Measurements from ENCODE around the gene ATP2C2.

Gene ATP2C2

DNA sequence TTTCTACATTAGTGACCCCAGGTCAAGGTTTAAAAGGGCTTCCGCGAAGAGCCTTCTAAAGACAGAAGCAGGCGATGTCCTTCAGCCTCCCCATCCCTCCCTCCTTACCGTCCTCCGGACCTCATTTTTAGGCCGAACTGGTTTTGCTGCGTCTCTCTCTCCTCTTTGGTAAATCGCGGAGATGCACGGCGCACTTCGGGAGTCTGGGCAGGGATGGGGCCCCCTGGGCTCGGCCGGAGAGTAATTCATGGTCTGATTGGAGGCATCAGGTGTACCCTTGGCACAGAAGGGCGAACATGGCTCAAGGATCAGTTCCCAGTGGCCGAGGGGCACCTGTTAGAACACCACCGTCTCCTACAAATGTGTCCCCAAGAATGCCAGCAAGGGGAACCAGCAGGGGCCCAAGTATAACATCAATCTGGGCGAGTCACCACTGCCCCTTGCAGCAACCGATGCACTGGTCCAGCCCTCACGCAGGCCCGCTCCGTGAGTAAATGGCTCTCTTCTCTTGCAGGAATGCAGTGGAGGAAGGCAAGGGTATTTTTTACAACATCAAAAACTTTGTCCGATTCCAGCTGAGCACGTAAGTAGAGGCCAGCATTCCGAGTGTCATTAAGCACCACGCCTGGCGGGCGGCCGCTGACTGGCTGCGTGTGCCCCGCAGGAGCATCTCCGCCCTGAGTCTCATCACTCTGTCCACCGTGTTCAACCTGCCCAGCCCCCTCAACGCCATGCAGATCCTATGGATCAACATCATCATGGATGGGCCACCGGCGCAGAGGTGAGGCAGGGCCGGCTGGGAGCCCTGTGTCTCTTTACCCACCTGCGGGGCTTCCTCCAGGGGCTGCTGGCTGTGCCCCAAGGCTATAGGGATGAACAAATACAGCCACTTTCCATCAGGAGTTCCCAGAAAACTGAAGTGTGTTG, 90.5 kb downstream of the ATP2C2 start:
- DNase-seq: no peak

DNA sequence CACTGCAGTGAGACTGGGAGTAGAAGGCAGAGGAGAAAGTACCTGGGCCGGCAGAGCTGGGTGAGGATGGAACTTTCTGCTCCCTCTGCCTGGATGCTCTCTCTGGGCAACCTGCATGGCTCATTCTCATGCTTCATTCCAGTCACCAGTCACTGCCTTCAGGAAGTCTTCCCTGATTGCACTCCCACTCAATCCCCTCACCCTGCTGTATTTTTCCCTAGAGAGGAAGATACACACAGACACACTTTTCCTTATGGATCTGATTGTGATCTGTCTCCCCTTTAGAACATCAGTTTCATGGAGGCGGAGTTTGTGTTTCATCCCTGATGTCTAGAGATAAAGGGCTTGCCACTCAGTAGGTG, 91.2 kb downstream of the ATP2C2 start:
- DNase-seq: no peak

DNA sequence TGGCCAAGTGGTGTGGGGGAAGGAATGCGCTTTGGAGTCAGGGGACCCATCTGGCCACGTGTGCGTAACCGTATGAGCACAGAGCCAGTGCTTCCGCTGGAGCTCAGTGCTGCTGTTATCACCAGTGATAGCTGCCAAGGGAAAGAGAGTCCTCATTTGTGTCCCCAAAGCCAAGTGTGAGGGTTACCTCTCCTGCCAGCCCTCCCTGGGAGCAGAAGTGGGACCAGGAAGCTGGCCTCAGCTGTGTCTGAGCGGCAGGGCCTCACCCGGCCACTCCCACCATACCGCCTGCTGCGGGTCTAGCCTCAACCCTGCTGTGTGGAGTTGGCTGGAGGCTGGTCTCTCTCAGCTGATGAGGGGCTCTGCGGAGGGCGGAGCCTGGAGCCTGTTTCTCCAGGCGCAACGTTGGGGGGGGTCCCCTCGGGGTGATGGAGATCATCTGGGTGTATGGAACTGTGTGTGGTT, 91.6 kb downstream of the ATP2C2 start:
- DNase-seq: no peak

DNA sequence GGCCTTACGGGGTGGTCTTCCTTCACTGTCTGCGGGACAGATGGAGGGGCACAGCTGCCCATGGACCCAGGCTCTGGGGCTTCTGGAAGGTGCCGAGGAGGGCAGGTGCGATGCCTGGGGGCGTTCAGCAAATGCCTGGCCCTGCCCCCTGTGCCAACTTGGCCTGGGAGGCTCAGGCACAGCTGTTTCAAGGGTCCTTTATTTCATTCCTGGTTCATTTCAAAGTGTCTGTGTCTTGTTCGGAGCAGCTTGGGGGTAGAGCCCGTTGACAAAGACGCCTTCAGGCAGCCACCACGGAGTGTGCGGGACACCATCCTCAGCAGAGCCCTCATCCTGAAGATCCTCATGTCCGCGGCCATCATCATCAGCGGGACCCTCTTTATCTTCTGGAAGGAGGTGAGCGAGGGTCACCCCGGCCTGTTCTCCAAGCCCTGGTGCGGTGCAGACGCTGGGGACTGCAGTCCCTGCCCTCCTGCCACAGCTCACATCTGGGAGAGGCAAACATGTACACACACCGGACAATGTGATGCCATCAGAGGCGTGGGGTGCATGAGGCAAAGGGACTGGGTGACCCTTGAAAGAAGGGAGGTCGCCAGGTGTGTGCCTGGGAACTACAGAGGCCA, 92.2 kb downstream of the ATP2C2 start:
- no peak for DNase-seq

DNA sequence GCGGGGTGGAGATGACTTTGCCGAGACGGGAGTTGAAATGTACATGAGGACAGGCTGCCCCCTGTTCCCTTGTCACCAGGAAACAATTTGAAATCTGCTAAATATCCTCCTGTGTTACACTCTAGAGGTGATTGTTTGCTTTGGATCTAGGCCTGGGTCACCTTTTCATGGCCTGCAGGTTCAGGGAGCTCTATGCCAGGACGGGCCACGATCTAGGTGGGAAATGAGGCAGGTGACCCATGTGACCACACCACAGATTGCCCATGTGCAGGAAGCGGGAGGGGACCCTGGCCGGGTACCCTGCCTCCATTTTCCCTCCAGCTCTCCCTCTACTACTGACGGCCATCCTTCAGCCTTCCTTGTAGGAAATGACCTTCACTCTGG, 92.7 kb downstream of the ATP2C2 start:
- no peak for DNase-seq

DNA sequence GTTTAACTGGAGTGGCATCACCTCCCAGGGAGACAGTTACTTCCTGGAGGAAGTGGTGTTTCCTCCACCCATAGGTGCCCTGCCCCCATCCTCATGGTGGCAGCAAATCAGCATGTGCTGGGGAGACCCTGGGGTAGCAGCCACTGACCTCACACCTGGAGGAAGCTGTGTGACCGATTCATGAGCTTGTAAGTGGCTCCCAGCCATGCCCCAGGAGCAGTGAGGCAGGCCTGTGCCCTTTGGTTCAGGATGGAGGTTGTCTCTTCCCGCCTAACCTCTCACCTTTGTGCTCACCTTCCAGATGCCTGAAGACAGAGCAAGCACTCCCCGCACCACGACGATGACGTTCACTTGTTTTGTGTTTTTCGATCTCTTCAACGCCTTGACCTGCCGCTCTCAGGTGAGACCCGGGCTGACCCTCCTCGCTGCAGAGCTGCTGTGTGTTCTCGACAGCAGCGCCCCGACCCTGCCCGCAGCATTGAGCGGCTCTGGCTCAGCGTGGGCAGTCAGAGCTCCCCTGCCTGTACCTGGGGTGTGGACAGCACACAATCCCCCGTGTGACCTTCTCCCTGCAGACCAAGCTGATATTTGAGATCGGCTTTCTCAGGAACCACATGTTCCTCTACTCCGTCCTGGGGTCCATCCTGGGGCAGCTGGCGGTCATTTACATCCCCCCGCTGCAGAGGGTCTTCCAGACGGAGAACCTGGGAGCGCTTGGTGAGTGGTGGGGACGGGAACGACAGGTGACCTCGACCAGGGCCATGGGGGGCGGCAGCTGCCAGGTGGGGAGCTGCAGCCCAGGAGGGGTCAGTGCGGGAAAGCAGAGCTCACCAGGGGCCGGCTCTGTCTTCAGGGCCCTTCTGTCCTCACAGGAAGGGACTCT, 93.3 kb downstream of the ATP2C2 start:
- no peak for DNase-seq

DNA sequence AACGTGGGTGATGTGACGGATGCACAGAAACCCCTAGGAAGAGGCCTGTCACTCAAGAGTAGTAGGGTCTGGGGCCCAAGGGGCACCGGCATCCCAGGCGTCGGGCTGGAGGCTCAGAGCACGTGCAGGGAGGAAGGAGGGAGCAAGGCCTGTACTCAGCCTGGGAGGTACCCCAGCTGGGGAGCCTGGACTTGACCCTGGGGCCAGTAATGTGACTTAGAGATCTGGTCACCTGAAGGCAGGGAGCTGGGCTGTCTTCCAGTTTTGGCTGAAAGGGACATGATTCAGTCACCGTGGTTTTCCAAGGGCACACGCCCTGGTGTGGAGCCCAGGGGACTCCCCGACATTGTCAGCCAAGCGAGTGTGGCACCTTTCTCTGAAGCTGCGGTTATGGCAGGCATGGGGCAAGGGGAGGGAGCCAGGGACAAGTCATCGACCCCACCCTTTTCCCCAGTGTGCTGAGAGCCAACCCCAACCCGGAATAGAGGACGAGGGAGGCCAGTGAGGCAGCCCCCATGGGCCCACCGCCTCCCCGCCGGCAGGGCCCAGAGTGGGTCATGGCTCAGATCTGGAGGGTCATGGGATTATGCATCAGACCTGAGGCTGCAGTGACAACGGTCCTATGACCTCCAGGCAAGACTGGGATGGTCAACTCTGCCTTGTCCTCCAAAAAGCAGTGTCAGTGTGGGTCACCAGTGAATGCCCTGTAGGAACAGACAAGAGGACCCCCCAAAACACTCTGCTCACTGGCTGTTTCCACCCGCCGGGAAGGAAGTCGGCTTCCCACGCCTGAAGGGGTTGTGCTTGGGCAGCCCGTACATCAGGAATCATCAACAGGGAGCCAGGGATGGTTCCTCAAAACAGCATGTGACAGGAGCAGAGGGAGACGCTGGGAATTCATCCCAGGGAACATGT, 94.2 kb downstream of the ATP2C2 start:
- no peak for DNase-seq

DNA sequence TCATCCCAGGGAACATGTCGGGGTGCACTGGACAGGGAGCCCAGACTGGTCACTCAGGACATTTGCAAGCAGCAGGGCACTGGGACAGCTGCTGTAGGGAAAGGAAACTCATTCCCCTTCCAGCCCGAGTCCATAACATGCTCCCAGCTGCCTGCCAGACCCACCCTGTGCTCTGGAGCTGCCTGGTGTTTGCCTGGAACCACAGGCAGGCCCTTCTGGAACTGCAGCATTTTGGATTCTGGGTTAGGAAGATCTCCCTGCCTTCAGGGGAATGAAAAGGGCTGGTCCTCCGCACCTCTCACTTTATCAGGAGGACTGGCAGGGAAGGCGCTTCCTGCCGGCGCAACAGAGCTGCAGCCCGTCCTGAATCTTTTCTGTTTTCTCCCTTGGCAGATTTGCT, 94.9 kb downstream of the ATP2C2 start:
- DNase-seq: no peak

DNA sequence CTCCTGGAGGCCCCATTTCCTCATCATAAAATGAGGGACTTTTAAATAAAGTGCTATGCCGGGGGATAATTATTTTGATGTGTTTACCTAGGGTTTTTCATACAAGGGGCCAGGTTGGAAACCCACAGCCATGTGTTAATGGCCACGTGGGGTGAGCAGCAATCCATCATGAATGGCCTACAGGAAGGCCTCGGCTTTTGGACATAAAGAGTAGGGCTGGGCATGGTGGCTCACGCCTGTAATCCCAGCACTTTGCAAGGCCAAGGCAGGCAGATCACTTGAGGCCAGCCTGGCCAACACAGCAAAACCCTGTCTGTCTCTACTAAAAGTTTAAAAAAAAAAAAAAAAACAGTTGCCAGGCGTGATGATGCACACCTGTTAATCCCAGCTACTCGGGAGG, 95.8 kb downstream of the ATP2C2 start:
- no peak for DNase-seq

DNA sequence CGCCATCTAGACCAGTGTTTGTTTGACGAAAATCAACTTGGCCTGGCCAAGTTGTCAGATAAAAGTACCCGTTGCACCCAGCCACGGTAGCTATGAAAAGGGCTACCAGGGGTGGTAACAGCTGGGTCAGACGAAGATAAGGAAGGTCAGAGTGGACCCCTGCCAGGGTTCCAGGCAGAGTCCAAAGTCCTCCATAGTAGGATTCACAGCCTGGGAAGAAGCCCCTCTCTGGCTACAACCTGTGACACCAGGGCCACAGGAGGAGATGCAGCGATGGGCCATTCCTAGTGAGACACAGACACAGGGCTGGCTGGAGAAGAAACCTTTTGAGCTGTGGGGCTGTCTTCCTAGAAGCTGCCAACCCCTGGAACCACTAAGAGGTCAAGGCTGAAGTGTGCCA, 96.8 kb downstream of the ATP2C2 start:
- DNase-seq: no peak

DNA sequence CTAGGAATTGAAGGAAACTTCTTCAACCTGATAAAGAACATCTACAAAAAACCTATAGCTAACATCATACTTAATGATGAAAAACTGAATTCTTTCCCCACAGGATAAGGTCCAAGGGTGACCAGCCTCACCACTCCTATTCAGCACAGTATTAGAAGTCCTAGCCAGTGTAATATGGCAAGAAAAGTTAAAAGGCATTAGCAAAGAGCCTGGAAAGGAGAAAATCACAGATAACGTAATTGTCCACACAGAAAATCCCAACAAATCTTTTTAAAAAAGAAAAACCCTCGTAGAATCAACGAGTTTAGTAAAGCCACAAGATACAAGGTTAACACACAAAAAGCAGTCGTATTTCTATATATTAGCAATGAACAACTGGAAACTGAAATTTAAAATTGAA, 98.4 kb downstream of the ATP2C2 start:
- no peak for DNase-seq

DNA sequence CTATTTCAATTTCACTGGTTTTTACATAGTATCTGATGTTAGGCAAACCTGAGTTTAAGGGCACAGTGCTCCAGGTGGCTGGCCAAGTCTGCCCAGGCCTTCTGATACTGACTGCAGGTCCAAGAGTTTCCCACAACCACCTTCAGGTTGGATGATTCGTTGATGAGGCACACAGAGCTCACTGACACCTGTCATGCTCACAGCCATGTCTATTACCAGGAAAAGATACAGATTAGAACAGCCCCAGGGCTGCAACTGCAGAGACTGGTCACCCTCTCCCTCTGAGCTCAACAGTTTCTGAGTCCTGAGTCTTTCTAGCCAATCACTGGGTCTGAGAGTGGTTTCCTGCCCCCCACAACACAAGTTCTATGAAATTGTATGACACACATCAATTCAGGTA, 98.9 kb downstream of the ATP2C2 start:
- no peak for DNase-seq

DNA sequence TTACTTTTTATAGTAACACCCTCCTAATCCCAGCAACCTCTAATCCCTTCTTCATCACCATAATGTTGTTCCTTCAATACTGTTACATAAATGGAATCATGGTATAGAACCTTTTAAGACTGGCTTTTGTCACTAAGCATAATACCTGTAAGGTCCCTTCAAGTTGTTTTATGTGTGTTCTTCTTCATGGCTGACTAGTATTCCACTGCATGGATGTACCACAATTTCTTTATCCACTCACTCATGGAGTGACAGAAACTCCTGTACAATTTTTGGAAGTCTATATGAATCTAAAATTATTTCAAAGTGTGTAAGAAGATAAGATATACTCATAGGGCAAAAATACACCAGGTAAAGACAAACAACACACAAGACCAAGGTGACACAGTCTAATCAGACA, 99.4 kb downstream of the ATP2C2 start:
- no peak for DNase-seq

DNA sequence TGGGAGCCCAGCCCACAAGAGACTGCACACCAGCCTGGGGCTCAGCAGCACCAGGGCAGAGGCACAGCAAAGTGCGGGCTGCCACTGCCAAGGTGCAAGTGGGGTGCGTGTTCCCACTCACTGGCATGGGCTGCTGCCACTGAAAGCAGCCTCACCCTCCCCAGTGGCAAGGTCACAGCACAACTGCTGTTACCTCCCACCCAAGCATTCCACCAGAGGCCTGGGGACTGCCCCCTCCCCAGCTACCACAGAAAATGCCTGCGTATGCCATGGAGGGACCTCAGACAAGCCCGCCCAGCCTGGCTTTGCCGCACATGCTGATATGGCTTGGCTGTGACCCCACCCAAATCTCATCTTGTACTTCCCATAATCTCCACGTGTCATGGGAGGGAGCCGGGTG, 103.0 kb downstream of the ATP2C2 start:
- DNase-seq: no peak

DNA sequence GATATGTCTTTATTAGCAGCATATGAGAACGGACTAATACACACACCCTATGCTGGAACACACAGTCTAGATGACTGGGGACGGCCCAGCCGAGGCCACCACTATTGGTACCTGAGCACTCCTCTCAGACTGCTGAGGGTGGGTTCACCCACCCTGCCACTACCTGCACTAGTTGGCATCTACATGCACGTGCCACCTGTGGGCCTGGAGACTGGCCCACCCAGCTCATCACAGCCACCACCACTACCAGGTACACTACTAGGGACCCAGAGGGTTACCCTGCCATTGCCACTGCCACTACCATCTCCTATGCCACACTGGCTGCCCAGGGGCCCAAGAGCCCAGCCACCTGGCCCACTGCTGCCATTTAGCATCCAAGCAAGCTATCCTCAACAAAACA, 103.6 kb downstream of the ATP2C2 start:
- no peak for DNase-seq

DNA sequence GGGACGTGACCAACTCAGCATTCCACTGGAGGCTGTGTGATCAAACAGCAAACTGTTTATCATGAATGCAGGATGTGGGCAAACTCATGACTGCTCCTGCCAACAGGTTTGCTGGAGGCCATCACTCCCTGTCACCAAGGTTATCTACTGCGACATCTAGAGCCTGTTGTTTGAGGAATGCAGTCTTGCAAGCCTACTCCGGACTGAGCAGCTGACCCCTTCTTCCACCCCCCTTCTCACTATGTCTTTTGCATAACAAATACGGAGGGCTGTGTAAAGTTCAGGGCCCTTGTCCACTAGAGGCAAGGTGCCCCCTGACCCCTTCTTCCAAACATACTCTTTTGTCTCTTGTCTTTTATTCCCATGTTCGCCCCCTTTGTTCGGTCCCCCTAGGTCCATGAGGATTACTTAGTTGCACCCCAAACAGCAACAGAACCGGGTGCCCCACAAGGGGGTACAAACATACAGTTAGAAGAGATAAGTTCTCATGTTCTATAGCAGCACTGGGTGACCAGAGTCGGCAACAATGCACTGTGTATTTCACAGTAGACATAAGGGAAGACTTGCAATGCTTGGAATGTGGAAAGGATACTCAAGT, 107.4 kb downstream of the ATP2C2 start:
- no peak for DNase-seq

DNA sequence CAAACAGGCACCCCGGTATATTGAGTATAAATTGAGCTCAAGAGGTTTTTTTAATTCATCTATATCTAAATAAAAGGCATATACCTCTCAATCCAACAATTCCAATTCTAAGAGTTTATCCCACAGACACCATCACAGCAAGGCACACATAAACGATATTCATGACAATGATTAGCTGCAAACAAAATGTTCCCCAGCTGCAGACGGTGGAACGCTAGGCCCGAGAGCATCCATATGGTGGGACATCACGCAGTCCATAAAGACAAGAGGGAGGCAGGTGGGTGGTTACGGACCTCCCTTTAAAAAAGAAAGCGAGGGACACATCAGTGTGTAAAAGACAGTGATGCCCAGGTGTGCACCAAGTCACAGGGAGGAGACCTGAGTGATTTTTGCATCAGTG, 108.1 kb downstream of the ATP2C2 start:
- DNase-seq: no peak

DNA sequence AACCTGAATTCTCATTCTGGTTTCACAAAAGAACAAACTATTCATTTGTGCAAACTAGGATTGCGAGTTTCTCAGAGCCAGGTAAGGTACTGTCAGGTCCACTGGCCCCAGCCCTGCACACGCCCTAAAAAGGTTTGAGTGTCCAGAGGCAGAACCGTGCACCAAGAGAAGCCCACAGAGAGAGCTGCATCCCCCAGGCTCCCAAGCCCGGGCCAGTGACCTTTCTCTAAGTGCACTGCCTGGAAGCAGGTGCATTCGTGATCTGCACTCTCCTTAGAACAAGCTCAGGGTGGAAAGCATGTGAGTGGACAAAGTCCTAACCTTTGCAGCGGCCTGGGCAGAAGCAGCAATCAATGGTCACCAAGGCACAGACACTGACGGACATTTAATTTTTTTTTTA, 109.3 kb downstream of the ATP2C2 start:
- no peak for DNase-seq

DNA sequence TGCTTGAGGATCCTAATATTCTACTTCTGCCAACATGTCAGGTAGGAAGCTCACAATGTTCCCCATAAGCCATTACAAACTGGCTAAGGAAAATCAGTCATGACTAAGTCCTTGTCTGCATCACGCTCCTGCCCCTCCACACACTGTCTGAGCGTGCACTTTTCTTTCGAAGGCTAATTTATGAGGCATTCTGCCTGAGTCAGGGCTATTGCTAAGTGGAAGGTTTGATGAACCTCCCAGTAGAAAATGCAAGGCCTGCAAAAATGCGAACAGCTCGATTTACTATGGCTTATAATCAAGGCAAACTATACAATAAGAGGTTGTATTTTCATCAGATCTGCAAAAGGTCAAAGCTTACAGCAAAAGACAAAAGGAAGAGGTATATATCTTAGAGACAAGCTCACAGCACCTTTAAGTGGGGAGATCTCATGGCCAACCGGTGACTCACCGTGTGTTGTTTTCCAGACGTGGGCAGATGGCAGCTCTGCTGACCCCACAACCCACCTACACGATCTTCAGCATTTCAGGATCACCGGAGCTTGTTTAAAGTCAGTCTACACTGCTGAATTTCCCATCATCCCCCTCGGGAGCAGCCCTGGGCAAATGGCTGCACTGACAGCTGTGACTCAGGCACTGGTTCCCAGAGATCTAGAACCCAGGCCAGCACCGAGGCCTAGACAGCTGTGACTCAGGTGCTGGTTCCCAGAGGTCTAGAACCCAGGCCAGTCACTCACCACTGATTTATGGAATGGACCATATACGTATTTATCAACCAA, 110.0 kb downstream of the ATP2C2 start:
- no peak for DNase-seq

DNA sequence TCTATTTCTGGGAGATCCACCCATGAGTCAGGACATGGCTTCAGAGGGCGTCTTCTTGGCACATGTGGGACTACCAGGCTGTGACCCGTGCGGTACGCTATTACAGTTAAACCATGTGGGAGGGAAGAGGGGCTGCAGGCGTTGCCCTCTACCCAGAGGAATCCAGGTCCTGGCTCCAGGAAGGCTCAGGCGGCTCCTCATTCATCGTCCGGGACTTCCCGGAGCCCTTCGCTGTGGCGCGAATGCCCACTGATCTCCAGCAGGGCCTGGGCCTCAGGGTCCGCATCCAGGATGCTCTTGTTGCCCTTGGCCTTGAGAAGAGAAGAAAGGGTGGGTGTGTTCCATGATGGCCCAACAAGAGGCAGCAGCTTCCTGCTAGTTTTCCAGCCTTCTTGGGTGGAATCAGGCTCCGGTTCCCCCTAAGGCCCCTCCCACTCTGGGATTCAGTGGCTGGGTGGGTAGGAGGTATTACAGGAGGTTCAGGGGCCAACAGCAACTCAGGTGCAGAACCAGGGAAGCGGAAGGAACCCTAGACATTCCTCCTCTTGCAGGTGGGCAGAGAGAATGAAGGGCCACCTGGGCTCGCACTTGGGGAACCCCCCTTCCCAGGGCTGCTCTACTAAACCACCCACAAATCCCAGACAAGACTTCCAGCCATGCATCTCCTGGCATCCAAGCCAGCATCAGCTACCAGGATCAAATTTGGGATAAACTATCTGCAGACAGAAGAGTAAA, 111.5 kb downstream of the ATP2C2 start:
- DNase-seq: no peak

Data from NCI-H345 (cell line).